ACC112 (cell line): ENCODE data around the gene TXNDC5.
"Not testable (repeated sequence)": the region's sequence is repeated elsewhere in the genome, so short reads cannot be mapped to it uniquely, and the experiment has no call there.

Source experiments
- H2AFZ ChIP-seq: fragments of 200-600 bp; sonication (generic); one replicate; pipeline ENCODE4 v1.6.0; 2017; ENCODE audit warnings: antibody characterized with exemption, low read length; ENCODE audit not compliant: unreplicated experiment
- H3K27ac ChIP-seq: fragments of 200-600 bp; sonication (generic); 2 replicates; pipeline ENCODE4 v1.5.1; 2014; ENCODE audit warnings: low read depth, mild to moderate bottlenecking, antibody characterized with exemption, low read length, moderate library complexity
- H3K27me3 ChIP-seq: fragments of 200-600 bp; sonication (generic); 2 replicates; pipeline ENCODE4 v1.6.1; 2014; ENCODE audit warnings: mild to moderate bottlenecking, antibody characterized with exemption, low read length, moderate library complexity, mixed read lengths; ENCODE audit not compliant: insufficient read depth
- H3K36me3 ChIP-seq: fragments of 200-600 bp; sonication (generic); 2 replicates; pipeline ENCODE4 v1.6.1; 2016; ENCODE audit warnings: mild to moderate bottlenecking, antibody characterized with exemption, low read length, moderate library complexity, mixed read lengths; ENCODE audit not compliant: insufficient read depth
- H3K4me1 ChIP-seq: fragments of 200-600 bp; sonication (generic); one replicate; pipeline ENCODE4 v1.6.1; 2016; ENCODE audit warnings: low read length, mixed read lengths; ENCODE audit not compliant: insufficient read depth, unreplicated experiment, control insufficient read depth
- H3K4me3 ChIP-seq: fragments of 200-600 bp; sonication (generic); 2 replicates; pipeline ENCODE4 v1.5.1; 2014; ENCODE audit warnings: mild to moderate bottlenecking, low read depth, low read length
- H3K79me2 ChIP-seq: fragments of 200-600 bp; sonication (generic); one replicate; pipeline ENCODE4 v1.6.0; 2016; ENCODE audit warnings: low read length; ENCODE audit not compliant: control insufficient read depth, unreplicated experiment, insufficient read depth

TXNDC5 gene

DNA sequence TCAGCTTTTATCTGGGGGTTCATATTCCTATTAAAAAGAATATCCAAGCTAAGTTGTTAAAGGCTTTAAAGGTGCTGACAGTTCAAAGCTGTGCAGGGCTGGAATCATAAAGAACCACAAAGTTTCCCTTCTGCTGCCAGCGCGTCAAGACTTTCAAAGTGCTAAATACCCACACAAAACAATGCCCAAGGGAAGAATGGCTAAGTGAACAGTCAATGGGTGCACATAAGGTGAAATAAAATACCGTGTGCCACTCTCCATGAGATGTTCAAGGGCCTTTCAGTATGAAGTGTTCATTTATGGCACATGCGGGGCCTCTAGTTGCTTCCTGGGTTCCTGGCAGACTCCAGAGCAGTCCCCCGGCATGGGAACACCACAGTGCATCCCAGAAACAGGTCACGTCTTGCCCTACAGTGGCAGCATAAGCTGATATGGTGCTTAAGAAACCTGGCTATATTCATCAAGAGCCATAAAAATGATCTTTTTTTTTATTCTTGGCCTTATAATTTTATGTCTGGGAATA lies 14.1 kb downstream of the TXNDC5 start:
- Histone ChIP-seq H3K4me3 (no peak overlapping the region), H3K36me3 (peaks cover 29% of the 10 kb centered on the region)

DNA sequence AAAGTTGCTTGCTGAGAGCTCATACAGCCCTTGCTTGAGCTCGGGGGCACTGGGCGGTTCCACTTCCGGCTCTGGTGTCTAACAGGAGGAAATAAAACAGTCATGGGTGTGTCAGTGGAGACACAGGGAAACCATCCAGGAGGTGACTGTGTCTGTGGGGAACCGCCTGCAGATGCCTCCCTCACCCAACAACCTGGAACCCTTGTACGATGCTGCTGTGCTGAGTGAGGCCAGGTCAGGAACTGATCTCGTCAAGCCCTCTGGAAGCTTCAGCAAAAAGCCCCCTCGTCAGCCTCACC lies 15.5 kb downstream of the TXNDC5 start:
- Histone ChIP-seq H3K27me3 (no peaks in the 10 kb centered on the region), H3K79me2 (no peaks in the 10 kb centered on the region), H2AFZ (no peak overlapping the region), H3K4me1 (no peaks in the 10 kb centered on the region), H3K36me3 (peaks cover 29% of the 10 kb centered on the region), H3K27ac (no peak overlapping the region), H3K4me3 (no peak overlapping the region)

More for the DNA sequence above, 14.1 kb downstream of the TXNDC5 start:
- no peak overlapping the region for H2AFZ ChIP-seq
- H3K27me3 ChIP-seq, result no peaks in the 10 kb centered on the region
- H3K79me2 ChIP-seq, result peaks cover 4% of the 10 kb centered on the region
- no peak overlapping the region for H3K27ac ChIP-seq
- H3K4me1 ChIP-seq, result no peaks in the 10 kb centered on the region

DNA sequence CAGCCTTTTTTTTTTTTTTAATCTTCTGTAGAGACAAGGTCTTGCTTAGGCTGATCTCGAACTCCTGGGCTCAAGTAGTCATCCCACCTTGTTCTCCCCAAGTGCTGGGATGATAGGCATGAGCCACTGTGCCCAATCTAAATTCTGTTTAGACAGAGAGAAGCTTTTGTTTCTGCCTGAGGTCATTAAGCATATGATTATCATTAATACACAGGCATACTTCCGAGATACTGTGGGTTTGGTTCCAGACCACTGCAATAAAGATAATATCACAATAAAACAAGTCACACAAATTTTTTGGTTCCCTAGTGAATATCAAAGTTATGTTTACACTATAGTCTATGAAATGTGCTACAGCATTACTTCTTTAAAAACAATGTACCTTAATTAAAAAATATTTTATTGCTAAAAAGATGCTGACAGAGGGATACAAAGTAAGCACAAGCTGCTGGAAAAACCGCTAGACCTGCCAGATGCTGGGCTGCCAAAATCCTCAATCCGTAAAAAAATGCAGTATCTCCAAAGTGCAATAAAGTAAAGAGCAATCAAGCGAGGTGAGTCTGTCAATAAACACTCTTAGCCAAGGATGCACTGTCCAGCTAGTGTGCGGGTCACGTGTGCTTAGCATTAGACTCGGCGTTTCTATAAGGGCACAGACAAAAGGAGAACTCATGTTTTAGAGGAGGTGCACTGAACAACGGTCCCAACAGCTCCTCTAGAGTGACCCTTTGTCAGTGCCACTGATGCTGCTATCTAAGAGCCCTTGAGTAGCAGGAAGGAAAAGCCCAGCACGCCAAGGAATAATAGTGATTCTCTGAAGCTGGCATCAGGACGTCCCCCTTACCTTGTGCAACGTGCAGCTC lies 16.1 kb downstream of the TXNDC5 start:
- no peak overlapping the region for H3K27ac ChIP-seq
- H3K79me2 ChIP-seq, result no peaks in the 10 kb centered on the region
- H2AFZ ChIP-seq, result no peak overlapping the region
- H3K27me3 ChIP-seq, result no peaks in the 10 kb centered on the region
- peaks cover 32% of the 10 kb centered on the region for H3K36me3 ChIP-seq
- H3K4me3 ChIP-seq, result no peak overlapping the region
- H3K4me1 ChIP-seq, result no peaks in the 10 kb centered on the region

DNA sequence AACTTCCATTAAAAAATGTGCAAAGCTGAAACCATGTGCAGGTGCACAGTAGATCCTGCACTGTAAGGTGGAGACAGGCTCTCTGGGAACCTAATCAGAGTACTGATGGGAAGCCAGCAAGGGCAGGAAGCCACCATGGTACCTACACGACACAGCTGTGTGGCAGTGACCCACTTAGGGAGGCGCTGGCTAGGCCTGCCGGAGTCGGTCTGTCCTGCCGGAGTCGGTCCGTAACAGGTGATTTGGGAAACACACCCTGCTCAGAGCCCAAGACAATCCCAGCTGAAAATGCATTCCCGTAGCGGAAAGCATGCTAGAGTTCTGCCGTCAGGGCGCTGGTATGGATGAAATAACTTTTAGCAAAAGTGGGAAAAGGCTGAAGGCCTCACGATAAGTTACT lies 17.2 kb downstream of the TXNDC5 start:
- H3K4me1 ChIP-seq, result no peaks in the 10 kb centered on the region
- no peak overlapping the region for H3K27ac ChIP-seq
- H3K4me3 ChIP-seq, result no peak overlapping the region
- peaks cover 32% of the 10 kb centered on the region for H3K36me3 ChIP-seq
- no peaks in the 10 kb centered on the region for H3K27me3 ChIP-seq
- H3K79me2 ChIP-seq, result no peaks in the 10 kb centered on the region
- no peak overlapping the region for H2AFZ ChIP-seq

DNA sequence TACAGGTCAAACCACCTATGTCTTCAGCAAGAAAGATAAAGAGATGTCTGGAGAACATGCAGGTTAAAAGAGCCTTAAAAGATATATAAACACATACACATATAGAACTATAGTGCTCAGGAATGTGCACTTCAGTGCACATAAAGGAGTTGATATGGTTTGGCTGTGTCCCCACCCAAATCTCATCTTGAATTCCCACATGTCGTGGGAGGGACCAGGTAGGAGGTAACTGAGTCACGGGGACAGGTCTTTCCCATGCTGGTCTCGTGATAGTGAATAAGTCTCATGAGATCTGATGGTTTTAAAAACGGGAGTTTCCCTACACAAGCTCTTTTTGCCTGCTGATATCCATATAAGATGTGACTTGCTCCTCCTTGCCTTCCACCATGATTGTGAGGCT lies 18.2 kb downstream of the TXNDC5 start:
- H2AFZ ChIP-seq, H3K79me2 ChIP-seq, H3K4me1 ChIP-seq, H3K27me3 ChIP-seq, H3K4me3 ChIP-seq, H3K27ac ChIP-seq: not testable (repeated sequence)
- peaks cover 31% of the 10 kb centered on the region for H3K36me3 ChIP-seq

DNA sequence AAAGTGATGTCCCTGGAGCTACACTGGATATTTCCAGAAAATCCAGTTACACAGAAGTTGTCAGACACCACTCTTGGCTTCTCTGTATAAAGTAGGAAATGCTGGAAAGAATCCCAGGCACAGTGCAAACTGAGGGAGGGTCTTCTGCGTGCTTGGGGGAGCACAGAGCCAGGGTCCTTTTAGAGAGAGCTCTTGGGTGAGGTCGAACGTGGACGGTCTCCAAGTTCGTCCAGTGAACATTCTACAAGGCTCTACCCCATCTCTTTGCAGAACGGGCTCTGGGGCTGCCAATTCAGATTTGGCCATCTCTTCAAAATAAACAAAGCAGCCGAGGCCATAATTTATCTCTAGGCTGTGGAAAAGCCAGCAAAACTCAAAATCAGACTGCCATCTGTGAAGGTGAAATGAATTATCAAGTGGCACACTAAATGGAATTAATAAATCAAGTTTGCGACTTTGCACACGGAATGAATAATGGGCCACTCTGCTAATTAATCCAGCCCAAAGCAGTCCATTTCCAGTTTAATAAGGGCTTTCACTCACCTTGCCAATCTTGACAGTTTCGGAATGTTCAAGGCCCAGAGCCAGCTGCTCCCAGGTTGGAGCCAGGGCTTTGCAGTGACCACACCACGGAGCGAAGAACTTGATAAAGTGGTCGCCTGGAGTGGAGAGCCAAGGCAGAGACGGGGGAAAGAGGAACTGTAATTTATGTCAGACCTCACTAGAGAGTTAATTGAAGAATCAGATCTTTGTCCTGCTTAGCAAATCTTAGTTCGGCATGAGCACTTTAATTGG lies 19.3 kb downstream of the TXNDC5 start:
- Histone ChIP-seq H2AFZ (no peak overlapping the region), H3K79me2 (no peaks in the 10 kb centered on the region), H3K4me1 (no peaks in the 10 kb centered on the region), H3K27ac (no peak overlapping the region), H3K27me3 (no peaks in the 10 kb centered on the region), H3K4me3 (no peak overlapping the region), H3K36me3 (peaks cover 20% of the 10 kb centered on the region)

DNA sequence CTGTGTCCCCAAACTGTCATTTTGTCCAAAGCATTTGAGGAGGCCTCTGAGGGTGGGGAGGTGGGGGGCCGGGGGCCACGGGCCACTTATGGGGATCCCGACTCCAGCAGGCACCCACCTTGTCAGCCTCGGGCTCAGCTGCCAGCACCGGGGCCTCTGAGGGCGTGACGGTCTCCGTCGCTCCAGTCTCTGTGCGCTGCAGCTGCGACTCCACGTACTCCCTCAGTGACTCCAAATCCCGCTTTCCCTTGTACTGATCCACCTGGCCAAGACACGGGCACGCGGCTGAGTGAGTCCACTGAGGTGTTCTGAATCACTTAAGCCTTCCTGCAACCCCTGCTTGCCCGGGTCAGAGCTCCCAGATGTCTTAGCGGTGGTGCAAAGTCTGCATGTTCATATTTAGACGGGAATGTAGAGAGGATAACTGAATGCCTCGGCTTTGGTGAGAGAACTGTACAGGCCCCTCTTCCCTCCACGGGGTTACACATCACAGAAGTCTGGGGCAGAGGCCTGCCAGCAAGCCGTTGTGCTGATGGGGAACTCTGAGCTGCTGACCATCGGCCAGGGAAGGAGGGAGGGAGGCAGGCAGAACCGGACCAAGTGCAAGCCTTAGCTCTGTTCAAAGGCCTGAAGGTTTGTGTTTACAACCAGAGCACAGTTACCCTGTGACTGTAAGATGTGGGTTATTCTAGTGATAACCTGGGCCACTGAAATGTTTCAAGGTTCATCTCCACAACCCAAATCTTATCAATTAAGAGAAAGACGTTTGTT lies 21.8 kb downstream of the TXNDC5 start:
- Histone ChIP-seq H3K27ac (no peak overlapping the region), H3K4me1 (no peaks in the 10 kb centered on the region), H3K36me3 (peaks cover 36% of the 10 kb centered on the region), H3K4me3 (no peak overlapping the region), H3K79me2 (no peaks in the 10 kb centered on the region), H2AFZ (no peak overlapping the region), H3K27me3 (no peaks in the 10 kb centered on the region)

DNA sequence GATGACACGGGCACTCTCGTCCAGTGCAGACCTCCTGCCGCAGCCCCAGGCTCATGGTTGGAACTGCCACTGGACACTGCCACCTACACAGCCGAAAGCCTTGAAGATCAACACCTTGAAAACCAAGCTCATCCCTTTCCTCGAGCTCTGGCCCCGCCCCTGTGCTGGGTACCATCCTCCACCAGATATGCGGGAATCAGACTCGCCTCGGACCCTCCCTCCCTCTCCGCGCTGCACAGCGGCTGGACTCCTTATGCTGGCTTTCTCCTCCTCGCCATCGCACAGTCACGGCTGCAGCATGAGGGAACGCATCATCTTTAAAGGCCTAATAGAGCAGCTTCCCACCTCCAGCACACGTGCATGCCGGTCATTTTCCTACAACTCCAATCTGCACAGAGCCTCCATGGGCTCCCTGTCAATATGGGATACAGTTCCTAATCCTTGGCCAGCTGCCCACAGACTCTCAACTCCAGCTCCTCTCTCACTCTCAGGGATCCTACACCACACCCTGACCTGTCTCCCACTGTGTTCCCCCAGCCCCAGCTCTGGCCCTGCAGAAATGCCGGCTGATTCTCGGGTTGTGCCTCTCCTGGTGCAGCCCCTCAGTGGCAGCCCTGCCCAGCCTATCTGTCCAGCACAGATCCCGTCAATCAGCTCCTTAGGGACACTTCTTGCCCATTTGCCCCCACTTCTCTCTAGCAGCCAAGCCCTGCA lies 23.2 kb downstream of the TXNDC5 start:
- Histone ChIP-seq H3K4me3 (no peak overlapping the region), H3K27me3 (no peaks in the 10 kb centered on the region), H3K4me1 (no peaks in the 10 kb centered on the region), H3K27ac (no peak overlapping the region), H3K79me2 (no peaks in the 10 kb centered on the region), H2AFZ (no peak overlapping the region), H3K36me3 (peaks cover 42% of the 10 kb centered on the region)

DNA sequence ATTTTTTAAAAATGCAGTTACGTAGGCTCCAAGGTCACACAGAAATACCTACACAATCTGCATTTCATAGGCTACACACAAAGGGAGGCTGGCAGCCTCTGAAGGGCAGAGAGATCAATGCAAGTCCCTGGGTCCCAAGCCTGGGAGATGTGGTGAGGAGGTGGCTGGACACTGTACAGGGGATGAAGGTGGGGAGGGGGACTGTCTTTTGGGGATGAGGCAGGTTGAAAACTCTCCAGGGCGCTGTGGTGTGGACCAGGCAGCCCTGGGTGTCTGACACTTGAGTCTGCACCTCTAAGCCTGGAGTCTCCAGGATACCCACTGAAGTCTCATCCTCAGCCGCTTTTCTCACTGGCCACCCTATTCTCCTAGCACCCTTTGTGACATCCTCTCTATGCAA lies 24.5 kb downstream of the TXNDC5 start:
- Histone ChIP-seq H3K36me3 (peaks cover 33% of the 10 kb centered on the region), H3K4me3 (no peak overlapping the region)

DNA sequence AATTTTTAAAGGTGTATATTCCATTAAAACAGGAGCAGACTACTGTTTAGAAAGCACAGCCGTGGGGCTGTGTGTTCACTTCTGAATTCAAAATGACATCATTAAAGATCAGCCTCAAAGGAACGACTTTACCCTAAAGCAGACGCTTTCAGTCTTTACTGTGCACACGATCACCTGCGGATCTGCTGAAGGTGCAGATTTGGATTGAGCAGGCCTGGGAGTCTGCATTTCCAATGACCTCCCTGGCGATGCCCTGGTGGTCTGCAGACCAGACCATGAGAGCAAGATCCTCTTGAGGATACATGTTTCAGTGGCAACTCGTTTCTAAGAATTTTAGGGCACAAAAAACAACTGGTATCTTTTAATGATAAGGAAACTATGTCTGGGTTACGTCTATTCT lies 27.2 kb downstream of the TXNDC5 start:
- Histone ChIP-seq H3K27ac (no peak overlapping the region), H3K4me1 (no peaks in the 10 kb centered on the region), H3K79me2 (no peaks in the 10 kb centered on the region), H3K27me3 (no peaks in the 10 kb centered on the region), H3K36me3 (peaks cover 34% of the 10 kb centered on the region), H3K4me3 (no peak overlapping the region), H2AFZ (no peak overlapping the region)

More for the DNA sequence above, 24.5 kb downstream of the TXNDC5 start:
- no peak overlapping the region for H3K27ac ChIP-seq
- no peaks in the 10 kb centered on the region for H3K79me2 ChIP-seq
- H2AFZ ChIP-seq, result no peak overlapping the region
- no peaks in the 10 kb centered on the region for H3K27me3 ChIP-seq
- no peaks in the 10 kb centered on the region for H3K4me1 ChIP-seq
